ENCODE results near the gene LIN7C.

- TF ChIP-seq EZH2 (IDR thresholded peaks at IDR 0.05; ENCODE audit: borderline replicate concordance, insufficient read depth, low read depth, low read length, poor library complexity, severe bottlenecking): no peak
- TF ChIP-seq CTCF (IDR thresholded peaks at IDR 0.05): no peak
Observed at GRCh38 chr11:27514558-27514957, 8.0 kb upstream of the LIN7C start.
